Amygdala (tissue), 56 donors: ENCODE data around the gene TAF13.
"Not testable (repeated sequence)": the region's sequence is repeated elsewhere in the genome, so short reads cannot be mapped to it uniquely, and the experiment has no call there.

Experiments used
- DNase-seq, 56 donors: peaks; one replicate each; lab custom pipeline; 2025; lab: John Stamatoyannopoulos, UW

Gene TAF13

GRCh38 chr1:109094377-109094803 lies 18.6 kb upstream of the TAF13 start:
- no peak for DNase-seq

GRCh38 chr1:109091839-109092193 lies 16.0 kb upstream of the TAF13 start:
- no peak for DNase-seq

- DNase-seq, result peak in 2 of 56 donors; percentile 45 to 53
Observed at GRCh38 chr1:109091078-109091838, 15.5 kb upstream of the TAF13 start.

- DNase-seq, result peak; percentile 57 to 95 (median 85)
Observed at GRCh38 chr1:109090196-109091077, 14.6 kb upstream of the TAF13 start, which contains the start of gene TMEM167B. TSS of gene TMEM167B (plus strand) at chr1:109090764. CDS start at chr1:109090873, 109 bp downstream.

GRCh38 chr1:109089242-109090015 lies 13.6 kb upstream of the TAF13 start:
- peak in 52 of 56 donors; percentile 20 to 90 (median 77) for DNase-seq

GRCh38 chr1:109084563-109085517 lies 9.0 kb upstream of the TAF13 start:
- no peak for DNase-seq

GRCh38 chr1:109083923-109084322 lies 8.1 kb upstream of the TAF13 start:
- peak in 48 of 56 donors; percentile 9 to 91 (median 59) for DNase-seq

GRCh38 chr1:109083501-109083900 lies 7.7 kb upstream of the TAF13 start:
- peak in 2 of 56 donors; percentile 1 to 15 for DNase-seq

GRCh38 chr1:109080441-109081082 lies 4.8 kb upstream of the TAF13 start:
- DNase-seq, result no peak

- no peak for DNase-seq
Observed at GRCh38 chr1:109079240-109079622, 3.4 kb upstream of the TAF13 start.

- DNase-seq, result no peak
Observed at GRCh38 chr1:109078317-109078716, 2.5 kb upstream of the TAF13 start.

GRCh38 chr1:109069294-109069693 lies 6.5 kb downstream of the TAF13 start:
- no peak for DNase-seq

- no peak for DNase-seq
Observed at GRCh38 chr1:109067883-109068282, 7.9 kb downstream of the TAF13 start.

GRCh38 chr1:109065137-109065536 lies 10.7 kb downstream of the TAF13 start:
- DNase-seq, result no peak

- no peak for DNase-seq
Observed at GRCh38 chr1:109061183-109061582, 14.6 kb downstream of the TAF13 start.

GRCh38 chr1:109060707-109061106 lies 15.1 kb downstream of the TAF13 start:
- DNase-seq, result no peak

GRCh38 chr1:109059026-109059425 lies 16.8 kb downstream of the TAF13 start:
- DNase-seq, result no peak

GRCh38 chr1:109056064-109056463 lies 19.7 kb downstream of the TAF13 start:
- no peak for DNase-seq

- DNase-seq, result not testable (repeated sequence)
Observed at GRCh38 chr1:109052145-109052544, 23.7 kb downstream of the TAF13 start.
